Bronchial epithelial cell (primary cell): ENCODE measurements around the gene DUSP16. TPM values are rescaled to one million over a fixed set of nuclear protein-coding genes. Genes with fewer than 3 reads are reported as not detected.

Source experiments
- DNase-seq: peaks from one replicate; pipeline ENCODE4 v3.0.0-alpha.2; 2010; ENCODE audit warnings: low read depth
- FAIRE-seq: peaks from 2 replicates; lab custom pipeline; 2011; peaks lifted over from hg19 to GRCh38; lab: Jason Lieb, UNC
- H3K27me3 ChIP-seq: 2 replicates; pipeline ENCODE4 v1.5.1; 2011; ENCODE audit warnings: low read length; ENCODE audit not compliant: control insufficient read depth, insufficient read depth
- H3K36me3 ChIP-seq: 2 replicates; pipeline ENCODE4 v1.5.1; 2011; ENCODE audit warnings: low read length; ENCODE audit not compliant: control insufficient read depth, insufficient read depth
- H3K4me3 ChIP-seq: 2 replicates; pipeline ENCODE4 v1.5.1; 2011; ENCODE audit warnings: mild to moderate bottlenecking, low read depth, low read length, control low read depth
- CTCF ChIP-seq: IDR thresholded peaks from 2 replicates; pipeline ENCODE4 v1.5.1; 2011; ENCODE audit warnings: mild to moderate bottlenecking, moderate library complexity, low read length, control low read depth, inconsistent platforms; ENCODE audit not compliant: insufficient read depth, severe bottlenecking
- total RNA-seq: library from RNA; depleted of rRNA; stranded (reverse); fragments of >200 nt; gene quantifications from 2 replicates; pipeline ENCODE4 v1.2.1, GENCODE V29; 2014

DUSP16 gene
- total RNA-seq, 1 donor from 2014 or later = 14.2 TPM

- FAIRE-seq (no peak), DNase-seq (no peak)
- H3K36me3 ChIP-seq = no peaks in the 10 kb centered on the region
- no peak for TF ChIP-seq CTCF
- H3K27me3 ChIP-seq = no peaks in the 10 kb centered on the region
- H3K4me3 ChIP-seq = no peak overlapping the region
These were observed 61.5 kb downstream of the DUSP16 start for GRCh38 chr12:12501121-12501520.

GRCh38 chr12:12499909-12500604 lies 62.6 kb downstream of the DUSP16 start:
- H3K27me3 ChIP-seq = no peaks in the 10 kb centered on the region
- H3K36me3 ChIP-seq = no peaks in the 10 kb centered on the region
- no peak overlapping the region for H3K4me3 ChIP-seq
- no peak for TF ChIP-seq CTCF
- DNase-seq (no peak), FAIRE-seq (no peak)

GRCh38 chr12:12498210-12498609 lies 64.5 kb downstream of the DUSP16 start:
- Histone ChIP-seq H3K36me3 (no peaks in the 10 kb centered on the region), H3K4me3 (no peak overlapping the region), H3K27me3 (no peaks in the 10 kb centered on the region)
- no peak for TF ChIP-seq CTCF
- DNase-seq (no peak), FAIRE-seq (no peak)

- H3K4me3 ChIP-seq = no peak overlapping the region
- no peak for FAIRE-seq
- DNase-seq = no peak
- no peak for TF ChIP-seq CTCF
- H3K36me3 ChIP-seq = no peaks in the 10 kb centered on the region
- H3K27me3 ChIP-seq = no peaks in the 10 kb centered on the region
These were observed 67.1 kb downstream of the DUSP16 start for GRCh38 chr12:12495536-12495935.

- no peak for DNase-seq
- Histone ChIP-seq H3K4me3 (no peak overlapping the region), H3K27me3 (no peaks in the 10 kb centered on the region), H3K36me3 (no peaks in the 10 kb centered on the region)
- FAIRE-seq = no peak
- TF ChIP-seq CTCF = no peak
These were observed 70.1 kb downstream of the DUSP16 start for GRCh38 chr12:12492547-12492946.

- Histone ChIP-seq H3K4me3 (no peak overlapping the region), H3K27me3 (no peaks in the 10 kb centered on the region), H3K36me3 (no peaks in the 10 kb centered on the region)
- TF ChIP-seq CTCF = no peak
- DNase-seq (no peak), FAIRE-seq (no peak)
These were observed 71.1 kb downstream of the DUSP16 start for GRCh38 chr12:12491606-12492005.
